ENCODE results near the gene TAF10.
A peak's percentile ranks its signal among the peaks of the same experiment; 100 is the strongest.

The TAF10 gene

GRCh38 chr11:6623391-6624363 is 11.7 kb upstream of the TAF10 start:
- no peak for DNase-seq

GRCh38 chr11:6622261-6623171 is 10.5 kb upstream of the TAF10 start:
- no peak for DNase-seq

- no peak for DNase-seq
These were observed 9.7 kb upstream of the TAF10 start for GRCh38 chr11:6621711-6622211.

- DNase-seq: no peak
These were observed 8.6 kb upstream of the TAF10 start for GRCh38 chr11:6620636-6621035.

- DNase-seq: peak; percentile 95
These were observed 7.2 kb upstream of the TAF10 start, which contains the start of gene TPP1 for GRCh38 chr11:6619004-6619745. Gene TPP1 (minus strand): TSS chr11:6619422. CDS start chr11:6619400, 22 bp downstream.

- peak; percentile 72 for DNase-seq
These were observed 6.3 kb upstream of the TAF10 start for GRCh38 chr11:6618117-6619003.

- DNase-seq: peak; percentile 40
These were observed 5.3 kb upstream of the TAF10 start for GRCh38 chr11:6617315-6617781.

- DNase-seq: no peak
These were observed 4.7 kb upstream of the TAF10 start for GRCh38 chr11:6616596-6617250.

GRCh38 chr11:6615882-6616585 is 4.0 kb upstream of the TAF10 start:
- peak; percentile 66 for DNase-seq

GRCh38 chr11:6615046-6615445 is 3.0 kb upstream of the TAF10 start:
- DNase-seq: no peak

- DNase-seq: no peak
These were observed 2.4 kb upstream of the TAF10 start for GRCh38 chr11:6614446-6614845.

- DNase-seq: no peak
These were observed 1.5 kb upstream of the TAF10 start for GRCh38 chr11:6613496-6613895.

GRCh38 chr11:6611963-6612212 is 128 bp downstream of the TAF10 start:
- DNase-seq: no peak

GRCh38 chr11:6611092-6611962 is 689 bp downstream of the TAF10 start:
- peak; percentile 34 for DNase-seq

GRCh38 chr11:6610591-6610990 is 1.4 kb downstream of the TAF10 start:
- no peak for DNase-seq

GRCh38 chr11:6609502-6610015 is 2.5 kb downstream of the TAF10 start:
- no peak for DNase-seq

- no peak for DNase-seq
These were observed 3.1 kb downstream of the TAF10 start for GRCh38 chr11:6608726-6609501.

- no peak for DNase-seq
These were observed 4.0 kb downstream of the TAF10 start for GRCh38 chr11:6608011-6608410.
